ENCODE measurements around the gene SLC5A12.

The SLC5A12 gene

DNA sequence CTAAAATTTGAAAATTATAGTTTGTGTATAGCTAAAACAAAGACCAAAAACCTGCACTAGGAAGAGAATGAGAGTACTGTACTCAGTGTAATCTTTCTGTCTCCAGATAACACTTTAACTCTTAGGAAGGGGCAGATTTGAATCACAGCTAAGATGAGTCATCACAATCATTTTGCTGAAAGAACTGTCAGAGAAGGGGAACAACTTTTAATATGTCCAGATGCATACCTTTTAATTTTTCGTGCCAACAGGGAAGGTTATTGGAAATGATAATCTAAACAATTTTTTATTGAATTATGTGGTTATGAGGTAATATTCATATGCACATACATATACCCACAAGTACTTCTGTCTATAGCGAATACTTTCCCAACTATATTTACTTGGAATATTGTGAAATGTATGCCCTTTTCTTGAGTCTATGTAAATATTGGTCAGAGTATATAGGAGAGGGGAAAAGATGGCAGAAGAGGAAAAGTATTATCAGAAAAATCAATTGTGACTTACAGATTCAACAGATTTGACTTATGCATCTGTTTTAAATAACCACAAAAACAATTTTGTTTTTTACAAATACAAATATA is 98.7 kb downstream of the SLC5A12 start:
- no peak overlapping the region for H3K4me3 ChIP-seq (ENCODE audit: low read length)
- peak; percentile 0 for DNase-seq (ENCODE audit: low read depth)
- TF ChIP-seq, protein P1, sequence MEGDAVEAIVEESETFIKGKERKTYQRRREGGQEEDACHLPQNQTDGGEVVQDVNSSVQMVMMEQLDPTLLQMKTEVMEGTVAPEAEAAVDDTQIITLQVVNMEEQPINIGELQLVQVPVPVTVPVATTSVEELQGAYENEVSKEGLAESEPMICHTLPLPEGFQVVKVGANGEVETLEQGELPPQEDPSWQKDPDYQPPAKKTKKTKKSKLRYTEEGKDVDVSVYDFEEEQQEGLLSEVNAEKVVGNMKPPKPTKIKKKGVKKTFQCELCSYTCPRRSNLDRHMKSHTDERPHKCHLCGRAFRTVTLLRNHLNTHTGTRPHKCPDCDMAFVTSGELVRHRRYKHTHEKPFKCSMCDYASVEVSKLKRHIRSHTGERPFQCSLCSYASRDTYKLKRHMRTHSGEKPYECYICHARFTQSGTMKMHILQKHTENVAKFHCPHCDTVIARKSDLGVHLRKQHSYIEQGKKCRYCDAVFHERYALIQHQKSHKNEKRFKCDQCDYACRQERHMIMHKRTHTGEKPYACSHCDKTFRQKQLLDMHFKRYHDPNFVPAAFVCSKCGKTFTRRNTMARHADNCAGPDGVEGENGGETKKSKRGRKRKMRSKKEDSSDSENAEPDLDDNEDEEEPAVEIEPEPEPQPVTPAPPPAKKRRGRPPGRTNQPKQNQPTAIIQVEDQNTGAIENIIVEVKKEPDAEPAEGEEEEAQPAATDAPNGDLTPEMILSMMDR (conservative IDR thresholded peaks at IDR 0.05; ENCODE audit: low read depth, low read length): no peak

DNA sequence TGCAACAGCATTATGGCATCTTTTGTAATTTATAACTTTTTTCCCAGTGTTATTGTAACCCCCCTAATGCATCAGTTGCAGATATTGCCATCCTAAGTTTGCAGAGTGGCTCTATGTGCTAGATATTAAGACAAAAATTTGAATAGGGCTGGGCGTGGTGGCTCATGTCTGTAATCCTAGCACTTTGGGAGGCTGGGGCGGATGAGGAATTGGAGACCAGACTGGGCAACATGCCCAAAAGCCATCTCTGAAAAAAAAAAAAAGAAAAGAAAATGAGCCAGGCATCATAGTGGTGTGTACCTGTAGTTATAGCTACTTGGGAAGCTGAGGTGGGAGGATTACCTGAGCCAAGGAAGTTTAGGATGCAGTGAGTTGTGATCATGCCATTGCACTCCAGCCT is 99.7 kb downstream of the SLC5A12 start:
- TF ChIP-seq, protein P1 (conservative IDR thresholded peaks at IDR 0.05; ENCODE audit: low read depth, low read length): no peak
- no peak for DNase-seq (ENCODE audit: low read depth)
- H3K4me3 ChIP-seq (ENCODE audit: low read length): no peak overlapping the region

DNA sequence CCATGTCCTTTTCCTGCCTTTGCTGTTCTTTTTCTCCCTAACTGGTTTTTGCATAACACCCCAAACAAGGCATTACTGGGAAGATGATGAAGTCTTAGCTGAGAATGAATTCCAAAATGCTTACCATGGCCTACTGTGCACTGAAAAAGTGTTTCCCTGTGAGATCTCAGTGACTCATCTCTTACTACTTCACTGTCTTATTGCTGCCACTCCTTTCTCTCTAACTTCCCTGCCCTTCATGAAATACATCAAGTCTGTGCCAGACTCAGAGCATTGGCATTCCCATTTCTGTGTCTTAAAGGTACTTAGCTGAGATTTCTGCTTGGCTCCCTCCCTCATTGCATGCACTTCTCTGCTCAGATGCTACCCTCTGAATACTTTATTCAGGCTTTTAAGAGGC is 100.7 kb downstream of the SLC5A12 start:
- peak; percentile 15 for DNase-seq (ENCODE audit: low read depth)
- TF ChIP-seq, protein P1 (conservative IDR thresholded peaks at IDR 0.05; ENCODE audit: low read depth, low read length): no peak
- no peak overlapping the region for H3K4me3 ChIP-seq (ENCODE audit: low read length)

DNA sequence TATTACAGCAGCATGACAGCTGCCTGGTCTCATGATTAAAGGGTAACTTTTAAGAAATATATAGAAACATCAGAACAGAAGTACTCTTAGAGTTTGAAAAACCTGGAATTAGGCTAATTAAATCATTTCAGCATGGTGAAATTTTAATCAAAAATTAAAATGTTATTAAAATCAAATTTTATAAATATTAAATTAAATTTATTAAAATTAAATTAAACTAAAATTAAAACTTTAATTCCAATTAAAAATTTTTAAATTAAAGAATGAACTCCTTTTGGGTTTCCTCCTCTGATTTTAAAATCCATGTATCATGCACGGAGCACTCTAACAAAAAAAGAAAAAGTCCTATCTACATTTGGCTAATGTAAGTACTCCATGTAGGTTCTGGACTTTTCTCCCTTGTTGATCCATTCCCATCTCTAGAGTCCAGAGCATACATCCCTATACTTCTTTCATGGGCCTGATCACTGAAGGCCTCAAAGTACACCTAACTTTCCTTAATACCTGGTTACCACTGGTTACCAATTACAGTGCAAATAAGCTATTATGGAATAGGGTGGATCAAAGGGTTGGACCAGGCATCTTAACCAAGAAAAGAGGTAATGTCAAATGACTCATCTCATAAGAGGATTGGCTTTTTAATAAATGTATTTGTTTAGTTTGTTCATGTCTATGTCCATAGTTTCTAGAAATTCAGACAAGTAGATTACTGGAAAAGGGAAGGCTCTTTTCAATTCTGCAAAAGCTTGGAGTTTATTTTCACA is 101.4 kb downstream of the SLC5A12 start:
- peak; percentile 0 for DNase-seq (ENCODE audit: low read depth)
- no peak overlapping the region for H3K4me3 ChIP-seq (ENCODE audit: low read length)
- TF ChIP-seq, protein P1 (conservative IDR thresholded peaks at IDR 0.05; ENCODE audit: low read depth, low read length): no peak

DNA sequence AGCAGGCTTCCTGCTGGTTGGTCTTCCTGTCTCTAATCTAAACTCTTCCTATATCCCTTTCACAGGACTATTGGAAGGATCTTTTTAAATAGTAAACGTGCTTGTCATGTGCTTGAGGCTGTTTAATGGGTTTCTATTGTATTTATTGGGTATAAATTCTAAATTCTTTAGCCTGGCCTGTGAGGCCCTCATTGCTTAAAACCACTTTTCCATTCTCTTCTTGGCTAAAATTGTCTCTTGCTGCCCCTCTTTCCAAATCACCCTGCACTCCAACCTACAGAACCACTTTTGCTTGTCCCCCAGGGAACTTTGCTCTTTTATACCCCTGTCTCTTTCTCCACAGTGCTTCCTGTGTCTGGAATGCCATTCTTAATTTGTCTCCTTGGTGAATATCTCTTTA is 103.4 kb downstream of the SLC5A12 start:
- no peak overlapping the region for H3K4me3 ChIP-seq (ENCODE audit: low read length)
- no peak for DNase-seq (ENCODE audit: low read depth)
- TF ChIP-seq, protein P1 (conservative IDR thresholded peaks at IDR 0.05; ENCODE audit: low read depth, low read length): no peak
